AG10803 (cell line): ENCODE results near the gene SREBF1.

Experiments used
- DNase-seq: peaks from one replicate; pipeline ENCODE4 v3.0.0; 2010; ENCODE audit warnings: low read depth
- H3K4me3 ChIP-seq: 2 replicates; pipeline ENCODE4 v1.5.1; 2011; ENCODE audit warnings: mild to moderate bottlenecking, low read length, control low read depth
- TF ChIP-seq, protein P1 (sequence below): conservative IDR thresholded peaks from 2 replicates; pipeline ENCODE4 v1.5.1; 2011; ENCODE audit warnings: mild to moderate bottlenecking, low read length, control low read depth, inconsistent platforms

Gene SREBF1

DNA sequence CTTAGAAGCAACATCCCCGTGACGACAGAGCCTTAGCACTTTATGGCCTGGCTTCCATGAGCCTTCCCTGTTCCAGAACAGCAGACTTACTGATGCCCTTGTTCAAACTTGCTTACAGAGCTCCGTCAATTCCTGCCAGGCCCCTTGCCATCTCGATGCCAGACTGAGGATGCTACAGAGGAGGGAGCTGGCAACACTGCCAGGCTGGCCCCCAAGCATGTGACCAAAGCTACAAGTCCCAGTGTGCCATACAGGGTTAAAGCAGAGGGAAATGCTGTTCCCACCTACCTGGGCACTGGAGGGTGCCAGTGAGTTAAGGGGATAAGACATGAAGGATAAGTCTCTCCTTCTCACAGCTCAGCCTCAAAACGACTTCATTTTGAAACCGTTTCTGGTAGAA lies 33.5 kb upstream of the SREBF1 start:
- no peak for DNase-seq
- TF ChIP-seq, protein P1, sequence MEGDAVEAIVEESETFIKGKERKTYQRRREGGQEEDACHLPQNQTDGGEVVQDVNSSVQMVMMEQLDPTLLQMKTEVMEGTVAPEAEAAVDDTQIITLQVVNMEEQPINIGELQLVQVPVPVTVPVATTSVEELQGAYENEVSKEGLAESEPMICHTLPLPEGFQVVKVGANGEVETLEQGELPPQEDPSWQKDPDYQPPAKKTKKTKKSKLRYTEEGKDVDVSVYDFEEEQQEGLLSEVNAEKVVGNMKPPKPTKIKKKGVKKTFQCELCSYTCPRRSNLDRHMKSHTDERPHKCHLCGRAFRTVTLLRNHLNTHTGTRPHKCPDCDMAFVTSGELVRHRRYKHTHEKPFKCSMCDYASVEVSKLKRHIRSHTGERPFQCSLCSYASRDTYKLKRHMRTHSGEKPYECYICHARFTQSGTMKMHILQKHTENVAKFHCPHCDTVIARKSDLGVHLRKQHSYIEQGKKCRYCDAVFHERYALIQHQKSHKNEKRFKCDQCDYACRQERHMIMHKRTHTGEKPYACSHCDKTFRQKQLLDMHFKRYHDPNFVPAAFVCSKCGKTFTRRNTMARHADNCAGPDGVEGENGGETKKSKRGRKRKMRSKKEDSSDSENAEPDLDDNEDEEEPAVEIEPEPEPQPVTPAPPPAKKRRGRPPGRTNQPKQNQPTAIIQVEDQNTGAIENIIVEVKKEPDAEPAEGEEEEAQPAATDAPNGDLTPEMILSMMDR = no peak
- no peak overlapping the region for H3K4me3 ChIP-seq

DNA sequence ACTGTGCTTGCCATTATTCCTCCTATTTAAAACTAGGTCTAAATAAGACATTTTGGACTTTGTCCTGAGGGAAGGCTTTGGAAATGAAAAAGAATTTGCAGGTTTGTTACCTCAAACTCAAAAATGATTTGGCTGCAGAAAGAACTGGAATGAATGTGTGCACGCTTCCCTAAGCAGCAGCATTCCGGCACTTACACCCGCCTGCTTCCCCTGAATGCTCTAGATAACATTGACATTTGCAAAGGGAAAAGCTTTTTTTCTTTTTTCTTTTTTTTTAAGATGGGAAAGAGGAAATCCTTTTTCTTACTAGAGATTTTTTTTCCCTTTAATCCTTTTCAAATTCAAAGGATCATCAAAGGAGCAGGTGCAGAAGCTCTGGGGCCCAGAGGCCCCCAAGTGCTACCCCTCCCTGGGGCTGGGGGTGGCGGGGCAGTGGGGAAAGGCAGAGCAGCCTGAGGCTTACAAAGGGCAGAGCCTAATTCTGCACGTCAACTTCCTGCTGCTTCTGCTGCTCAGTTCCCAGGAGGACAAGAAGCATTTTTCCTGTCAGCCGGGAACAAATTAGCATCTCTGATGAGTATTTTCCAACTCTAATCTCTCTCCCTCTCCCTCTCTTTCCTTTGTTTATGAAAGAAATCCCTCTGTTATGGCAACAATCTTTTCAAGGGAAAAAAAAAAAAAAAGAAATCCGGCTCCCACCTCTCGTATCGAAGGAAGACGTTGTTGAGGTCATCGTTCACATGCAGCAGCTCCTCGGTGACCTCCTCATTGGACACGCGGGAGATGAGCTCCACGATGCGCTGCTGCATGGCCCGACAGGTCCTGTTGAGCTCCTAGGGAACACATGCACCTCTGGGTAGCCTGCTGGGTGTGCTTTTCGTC lies 32.1 kb upstream of the SREBF1 start:
- TF ChIP-seq, protein P1 = no peak
- peak; percentile 23 for DNase-seq
- H3K4me3 ChIP-seq = no peak overlapping the region

DNA sequence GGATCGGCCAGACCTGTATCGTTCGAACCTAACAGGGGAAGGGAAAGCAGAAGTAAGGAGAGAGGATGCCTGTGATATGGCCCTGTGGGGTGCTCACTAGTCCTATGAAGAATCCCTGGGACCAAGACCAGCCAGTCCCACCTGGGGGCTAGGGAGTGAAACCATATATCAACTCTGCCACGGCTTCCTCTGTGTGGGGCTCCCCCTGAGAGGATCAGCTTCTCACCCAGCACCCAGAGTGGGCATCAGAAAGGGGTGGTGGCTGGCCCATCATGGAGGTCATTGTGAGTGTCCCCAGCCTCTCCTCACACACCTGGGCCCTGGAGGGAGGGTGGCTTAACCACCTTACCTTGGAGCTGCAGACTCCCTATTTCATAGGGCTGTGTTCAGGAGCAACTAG lies 30.1 kb upstream of the SREBF1 start:
- DNase-seq = no peak
- TF ChIP-seq, protein P1 = no peak
- H3K4me3 ChIP-seq = no peak overlapping the region

DNA sequence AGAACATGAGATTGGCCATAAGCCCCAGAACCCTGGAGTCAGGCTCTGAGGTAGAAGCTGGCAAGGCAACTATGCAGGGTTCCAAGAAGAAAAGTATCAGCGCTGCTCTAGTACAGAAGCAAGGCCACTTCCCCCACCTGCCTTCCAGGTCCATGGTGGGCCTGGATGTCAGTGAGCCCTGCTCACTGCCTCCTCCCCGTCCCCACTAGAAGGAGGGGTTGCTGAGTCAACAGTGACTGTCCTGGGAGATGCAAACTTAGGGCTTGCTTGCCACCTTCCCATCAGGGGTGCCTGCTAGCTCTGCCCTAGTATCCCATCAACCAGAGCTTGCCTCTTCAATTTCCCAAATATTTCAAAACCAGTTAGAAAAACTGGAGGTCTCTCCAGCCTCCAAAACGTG lies 29.6 kb upstream of the SREBF1 start:
- no peak for DNase-seq
- TF ChIP-seq, protein P1 = no peak
- H3K4me3 ChIP-seq = no peak overlapping the region

DNA sequence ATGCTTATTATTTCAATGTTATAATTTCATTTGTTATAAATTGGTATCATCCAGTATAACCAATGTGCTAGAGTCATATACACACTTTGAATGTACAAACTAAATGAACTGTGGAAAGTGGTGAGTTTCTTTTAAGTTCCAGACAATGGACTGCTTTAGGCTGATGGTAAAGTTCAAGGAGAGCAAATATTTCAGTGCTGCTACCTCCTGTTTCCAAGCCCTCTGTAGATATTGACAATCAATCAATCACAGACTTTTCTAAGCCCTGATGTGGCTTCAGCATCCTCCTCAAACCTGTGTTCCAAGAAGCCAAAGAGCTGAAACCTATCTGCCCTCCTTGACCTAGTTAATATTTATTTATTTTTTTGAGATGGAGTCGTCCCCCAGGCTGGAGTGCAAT lies 28.2 kb upstream of the SREBF1 start:
- H3K4me3 ChIP-seq = no peak overlapping the region
- TF ChIP-seq, protein P1 = no peak
- no peak for DNase-seq

DNA sequence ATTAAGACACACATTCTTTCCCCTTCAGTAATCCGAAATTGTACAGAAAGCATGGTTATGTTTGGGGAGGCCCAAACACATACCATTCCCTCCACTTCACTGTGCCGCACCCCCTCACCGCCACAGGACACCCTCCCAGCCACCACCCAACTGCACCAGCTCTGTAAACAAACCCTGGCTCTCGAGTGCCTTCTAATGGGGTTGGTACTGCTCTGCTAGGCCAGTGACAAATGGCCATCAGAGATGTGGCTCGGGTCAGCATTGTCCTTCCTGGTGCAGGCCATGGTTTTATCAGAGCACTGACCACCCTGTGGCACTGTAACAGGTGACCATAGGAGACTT lies 24.0 kb upstream of the SREBF1 start:
- H3K4me3 ChIP-seq = no peak overlapping the region
- TF ChIP-seq, protein P1 = no peak
- no peak for DNase-seq

DNA sequence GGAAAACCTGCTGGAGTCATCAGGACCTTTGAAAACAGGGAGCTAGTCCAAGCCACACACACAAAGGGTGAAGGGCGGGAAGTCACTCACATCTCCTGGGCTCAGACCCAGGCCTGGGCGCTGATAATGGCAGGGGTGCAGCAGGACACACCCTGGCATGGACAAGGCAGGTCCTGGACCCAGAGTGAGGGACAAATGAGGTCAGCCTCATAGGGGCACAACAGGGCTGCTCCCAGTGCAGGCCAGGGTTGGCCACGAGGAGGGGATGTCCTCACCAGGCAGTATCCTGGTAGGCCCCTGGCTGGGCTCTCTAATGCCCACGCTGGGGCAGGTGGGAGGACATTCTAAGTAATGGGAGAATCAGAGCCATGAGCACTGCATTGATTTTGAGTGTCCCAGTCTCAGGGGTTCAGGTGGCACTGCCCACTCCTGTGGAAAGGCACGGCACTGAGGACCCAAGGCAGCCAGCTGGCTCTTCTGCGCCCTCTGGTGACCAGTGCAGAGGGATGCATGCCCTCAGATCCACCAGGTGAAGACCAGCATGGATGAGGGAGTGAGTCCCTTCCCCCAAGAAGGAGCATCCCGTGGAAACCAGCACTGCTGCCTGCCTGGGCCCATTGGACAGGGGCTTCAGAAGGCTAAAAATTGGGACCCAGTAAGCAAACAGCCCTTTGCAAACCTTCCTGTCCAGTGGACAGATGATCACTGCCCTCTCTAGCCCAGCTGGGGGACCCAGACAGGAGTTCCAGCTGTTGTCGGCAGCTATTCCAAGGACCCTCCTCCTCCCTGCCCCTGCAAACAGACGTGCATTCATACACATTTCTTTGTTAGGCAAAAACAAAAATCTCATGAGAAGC lies 23.4 kb upstream of the SREBF1 start:
- no peak overlapping the region for H3K4me3 ChIP-seq
- TF ChIP-seq, protein P1 = peak; percentile 98
- peak; percentile 44 for DNase-seq
